ENCODE results near the gene SPATA31A6. TPM values are rescaled to one million over a fixed set of nuclear protein-coding genes. Genes with fewer than 3 reads are reported as not detected.
"Not testable (repeated sequence)": the region's sequence is repeated elsewhere in the genome, so short reads cannot be mapped to it uniquely, and the experiment has no call there.

SPATA31A6 gene
- total and polyA plus RNA-seq, 2 of the 4 experiments (the other 2 are of a cell fraction), result not detected

GRCh38 chr9:42237381-42237780, 53.9 kb downstream of the SPATA31A6 start:
- no CpG with 5 or more reads among the region's 3 CpGs for WGBS, 2 experiments (ENCODE audit: extremely low coverage in 2 of 2, insufficient read length in 1 of 2)
- POLR2A ChIA-PET (ENCODE audit: unreplicated experiment); dilution Hi-C loops (cut with HindIII; ENCODE audit: low sequenced_read_pairs, unreplicated experiment); H3K14ac ChIP-seq (replicated peaks; ENCODE audit: low read depth, low read length); DNase-seq; H3K27ac ChIP-seq (ENCODE audit: insufficient read depth, low read length); H4K91ac ChIP-seq (ENCODE audit: insufficient read depth, low read depth, low read length); H2BK15ac ChIP-seq (ENCODE audit: low read depth, low read length); H3K9me1 ChIP-seq (ENCODE audit: insufficient read depth, low read length); H3K4me1 ChIP-seq (ENCODE audit: control insufficient read depth, insufficient read depth, low read length); H4K20me1 ChIP-seq (ENCODE audit: insufficient read depth, low read length); H2BK120ac ChIP-seq (ENCODE audit: low read depth, low read length); H2AK5ac ChIP-seq (ENCODE audit: low read depth, low read length); H3K4me2 ChIP-seq (ENCODE audit: low read depth, low read length); H4K8ac ChIP-seq (ENCODE audit: low read depth in 2 of 2, low read length in 2 of 2); H3K79me1 ChIP-seq (ENCODE audit: low read depth in 1 of 2, low read length in 2 of 2); intact Hi-C loops (cut with micrococcal nuclease); H4K5ac ChIP-seq (ENCODE audit: low read depth, low read length); H2BK20ac ChIP-seq (ENCODE audit: low read depth, low read length); BruUV-seq (replicated peaks); in situ Hi-C loops (cut with MboI; ENCODE audit: low sequenced_read_pairs); H3K18ac ChIP-seq (ENCODE audit: low read depth, low read length); H3K9me3 ChIP-seq (ENCODE audit: control insufficient read depth, insufficient read depth, low read length); H3K36me3 ChIP-seq (ENCODE audit: control insufficient read depth, insufficient read depth, low read length); H3K4me3 ChIP-seq (ENCODE audit: insufficient read depth, low read depth, low read length); H2AFZ ChIP-seq (replicated peaks; ENCODE audit: low read length, poor library complexity); H3K9ac ChIP-seq (ENCODE audit: low read depth, low read length); H3K23ac ChIP-seq (ENCODE audit: low read depth, low read length); ATAC-seq (ENCODE audit: low read depth); H3K56ac ChIP-seq (ENCODE audit: extremely low read depth, insufficient read depth, low read length); CTCF ChIA-PET; H2AK9ac ChIP-seq (replicated peaks; ENCODE audit: low read depth, low read length, poor library complexity); H3K27me3 ChIP-seq (ENCODE audit: control insufficient read depth, insufficient read depth, low read length); H3K4ac ChIP-seq (ENCODE audit: low read depth, low read length); H2BK5ac ChIP-seq (ENCODE audit: low read depth, low read length, poor library complexity, severe bottlenecking): not testable (repeated sequence)

GRCh38 chr9:42238862-42239261, 55.4 kb downstream of the SPATA31A6 start:
- dilution Hi-C loops (cut with HindIII; ENCODE audit: low sequenced_read_pairs, unreplicated experiment); H2BK5ac ChIP-seq (ENCODE audit: low read depth, low read length, poor library complexity, severe bottlenecking); H3K4me2 ChIP-seq (ENCODE audit: low read depth, low read length); H4K20me1 ChIP-seq (ENCODE audit: insufficient read depth, low read length); H3K4ac ChIP-seq (ENCODE audit: low read depth, low read length); H2BK20ac ChIP-seq (ENCODE audit: low read depth, low read length); H2AK5ac ChIP-seq (ENCODE audit: low read depth, low read length); intact Hi-C loops (cut with micrococcal nuclease); ATAC-seq (ENCODE audit: low read depth); H3K9me3 ChIP-seq (ENCODE audit: control insufficient read depth, insufficient read depth, low read length); BruUV-seq (replicated peaks); H3K56ac ChIP-seq (ENCODE audit: extremely low read depth, insufficient read depth, low read length); DNase-seq; in situ Hi-C loops (cut with MboI; ENCODE audit: low sequenced_read_pairs); H2BK15ac ChIP-seq (ENCODE audit: low read depth, low read length); H3K27ac ChIP-seq (ENCODE audit: insufficient read depth, low read length); H4K91ac ChIP-seq (ENCODE audit: insufficient read depth, low read depth, low read length); H4K5ac ChIP-seq (ENCODE audit: low read depth, low read length); H3K4me1 ChIP-seq (ENCODE audit: control insufficient read depth, insufficient read depth, low read length); H2BK120ac ChIP-seq (ENCODE audit: low read depth, low read length); H3K4me3 ChIP-seq (ENCODE audit: insufficient read depth, low read depth, low read length); H3K14ac ChIP-seq (replicated peaks; ENCODE audit: low read depth, low read length); H3K23ac ChIP-seq (ENCODE audit: low read depth, low read length); H4K8ac ChIP-seq (ENCODE audit: low read depth in 2 of 2, low read length in 2 of 2); POLR2A ChIA-PET (ENCODE audit: unreplicated experiment); H3K27me3 ChIP-seq (ENCODE audit: control insufficient read depth, insufficient read depth, low read length); H2AFZ ChIP-seq (replicated peaks; ENCODE audit: low read length, poor library complexity); H3K36me3 ChIP-seq (ENCODE audit: control insufficient read depth, insufficient read depth, low read length); H3K9me1 ChIP-seq (ENCODE audit: insufficient read depth, low read length); H3K18ac ChIP-seq (ENCODE audit: low read depth, low read length); H3K79me1 ChIP-seq (ENCODE audit: low read depth in 1 of 2, low read length in 2 of 2); CTCF ChIA-PET; H3K9ac ChIP-seq (ENCODE audit: low read depth, low read length); H2AK9ac ChIP-seq (replicated peaks; ENCODE audit: low read depth, low read length, poor library complexity): not testable (repeated sequence)
- WGBS, 2 experiments (ENCODE audit: extremely low coverage in 2 of 2, insufficient read length in 1 of 2), result 80% methylated on average over 2 of the region's 2 CpGs; no CpG with 5 or more reads in 1 of the 2 experiments

All from IMR-90 (cell line).